HCT116 (cell line): ENCODE measurements around the gene IL4. TPM values are rescaled to one million over a fixed set of nuclear protein-coding genes. Genes with fewer than 3 reads are reported as not detected.

Experiments used
- ATAC-seq: fragments of 200-7000 bp; cut with Tn5 transposase; 2 replicates; pipeline ENCODE4 v1.9.1; 2020; ENCODE audit warnings: mild to moderate bottlenecking, moderate library complexity
- BruUV-seq: library from RNA; stranded (reverse); fragments of 400-500 nt; replicated peaks from 2 replicates; lab custom pipeline; 2021; lab: Mats Ljungman, UMichigan
- CTCF ChIA-PET: fragments of 300-600 bp; sonication (Branson Sonifier 250); formaldehyde crosslinking; loops from one replicate; lab custom pipeline; 2021; ENCODE audit warnings: antibody characterized with exemption; lab: Charles Lee
- POLR2A ChIA-PET: fragments of 300-600, 350-600 bp; sonication (Branson Sonifier 250); formaldehyde crosslinking; loops from one replicate; lab custom pipeline; 2021; ENCODE audit warnings: antibody characterized with exemption; lab: Charles Lee
- RAD21 ChIA-PET, 2 experiments: fragments of 300-600 bp; sonication (Branson Sonifier 250); formaldehyde crosslinking; loops; one replicate each; lab custom pipeline; 2023; ENCODE audit warnings: low total read pairs in 2 of 2; ENCODE audit not compliant: uncharacterized antibody in 2 of 2, unreplicated experiment in 2 of 2, low non-redundant PET in 1 of 2; lab: Charles Lee
- DNase-seq: peaks from one replicate; pipeline ENCODE4 v3.0.0-alpha.2; 2010; ENCODE audit warnings: low read depth, low spot score
- H2AFZ ChIP-seq: fragments of 200-600 bp; shearing (Covaris generic), sonication (generic); 2 replicates; pipeline ENCODE4 v1.6.1; 2017; ENCODE audit warnings: low read depth, mixed run types, mixed read lengths, antibody characterized with exemption, low read length; ENCODE audit not compliant: poor library complexity, severe bottlenecking
- H3K27ac ChIP-seq: 2 replicates; pipeline ENCODE4 v1.5.1; 2012; ENCODE audit warnings: low read depth, low read length
- H3K27me3 ChIP-seq: fragments of 200-600 bp; sonication (generic); 2 replicates; pipeline ENCODE4 v1.6.1; 2016; ENCODE audit warnings: mixed run types, low read length, mixed read lengths; ENCODE audit not compliant: insufficient read depth
- H3K36me3 ChIP-seq, 2 experiments: fragments of 200-500 bp in 1 of 2; fragments of 200-600 bp in 1 of 2; sonication (Bioruptor generic) in 1 of 2; sonication (generic) in 1 of 2; 2 replicates each; pipeline versions ENCODE4 v1.5.1 to v1.6.1; 2014 to 2016; ENCODE audit warnings: low read length in 2 of 2, inconsistent platforms in 1 of 2, mixed read lengths in 1 of 2, mixed run types in 1 of 2; ENCODE audit not compliant: insufficient read depth in 2 of 2, control insufficient read depth in 1 of 2
- H3K4me1 ChIP-seq, 2 experiments: fragments of 200-600 bp in 1 of 2; sonication (generic) in 1 of 2; 2 replicates each; pipeline versions ENCODE4 v1.5.1 to v1.6.1; 2012 to 2017; ENCODE audit warnings: low read length in 2 of 2, inconsistent platforms in 1 of 2, mild to moderate bottlenecking in 1 of 2, mixed read lengths in 1 of 2, mixed run types in 1 of 2, moderate library complexity in 1 of 2; ENCODE audit not compliant: insufficient read depth in 2 of 2, control insufficient read depth in 1 of 2
- H3K4me2 ChIP-seq: fragments of 200-600 bp; sonication (generic); 2 replicates; pipeline ENCODE4 v1.6.1; 2017; ENCODE audit warnings: mixed run types, low read length, mixed read lengths
- H3K4me3 ChIP-seq, 2 experiments: fragments of 200-600 bp in 1 of 2; sonication (generic) in 1 of 2; replicated peaks in 1 of 2; 2 replicates each; pipeline ENCODE4 v1.5.1; 2011 to 2016; ENCODE audit warnings: low read length in 2 of 2, control low read depth in 1 of 2, low read depth in 1 of 2, mild to moderate bottlenecking in 1 of 2, mixed read lengths in 1 of 2, mixed run types in 1 of 2
- H3K79me2 ChIP-seq: fragments of 200-600 bp; sonication (generic); 2 replicates; pipeline ENCODE4 v1.6.1; 2017; ENCODE audit warnings: mild to moderate bottlenecking, mixed run types, low read length, moderate library complexity, mixed read lengths; ENCODE audit not compliant: insufficient read depth
- H3K9ac ChIP-seq: fragments of 200-600 bp; sonication (generic); 2 replicates; pipeline ENCODE4 v1.6.1; 2016; ENCODE audit warnings: low read length, mixed read lengths
- H3K9me2 ChIP-seq: fragments of 200-600 bp; sonication (generic), shearing (Covaris generic); 2 replicates; pipeline ENCODE4 v1.6.1; 2017; ENCODE audit warnings: mixed run types, mild to moderate bottlenecking, moderate library complexity; ENCODE audit not compliant: insufficient read depth
- H3K9me3 ChIP-seq, 2 experiments: fragments of 200-500 bp in 1 of 2; fragments of 200-600 bp in 1 of 2; sonication (Bioruptor generic) in 1 of 2; sonication (generic) in 1 of 2; 2 replicates each; pipeline ENCODE4 v1.6.1; 2014 to 2017; ENCODE audit warnings: low read length in 2 of 2, mixed read lengths in 2 of 2, inconsistent platforms in 1 of 2, low read depth in 1 of 2, mild to moderate bottlenecking in 1 of 2, mixed run types in 1 of 2, moderate library complexity in 1 of 2; ENCODE audit not compliant: control insufficient read depth in 1 of 2, insufficient read depth in 1 of 2
- H4K20me1 ChIP-seq: fragments of 200-600 bp; sonication (generic), shearing (Covaris generic); 2 replicates; pipeline ENCODE4 v1.6.1; 2017; ENCODE audit warnings: mixed run types, mild to moderate bottlenecking, moderate library complexity; ENCODE audit not compliant: insufficient read depth
- JUND ChIP-seq: IDR thresholded peaks from 2 replicates; pipeline ENCODE4 v1.6.1; 2012
- RAD21 ChIP-seq: IDR thresholded peaks from 2 replicates; pipeline ENCODE4 v1.6.1; 2012; ENCODE audit warnings: low read depth, mild to moderate bottlenecking
- TCF7L2 ChIP-seq: IDR thresholded peaks from 2 replicates; pipeline ENCODE4 v1.7.0; 2011; ENCODE audit warnings: borderline replicate concordance, inconsistent platforms; ENCODE audit not compliant: insufficient read depth, insufficient read length; ENCODE audit errors: extremely low read depth
- intact Hi-C: fragments of 100-400 bp; cut with micrococcal nuclease; formaldehyde crosslinking; loops from 2 replicates; pipeline ENCODE4 v1.10.0; 2022
- total RNA-seq: library from RNA; stranded (reverse); gene quantifications from one replicate; pipeline ENCODE4 v1.2.1, GENCODE V29; 2021; ENCODE audit not compliant: unreplicated experiment

Gene IL4
- total RNA-seq, 1 experiment from 2014 or later = not detected

DNA sequence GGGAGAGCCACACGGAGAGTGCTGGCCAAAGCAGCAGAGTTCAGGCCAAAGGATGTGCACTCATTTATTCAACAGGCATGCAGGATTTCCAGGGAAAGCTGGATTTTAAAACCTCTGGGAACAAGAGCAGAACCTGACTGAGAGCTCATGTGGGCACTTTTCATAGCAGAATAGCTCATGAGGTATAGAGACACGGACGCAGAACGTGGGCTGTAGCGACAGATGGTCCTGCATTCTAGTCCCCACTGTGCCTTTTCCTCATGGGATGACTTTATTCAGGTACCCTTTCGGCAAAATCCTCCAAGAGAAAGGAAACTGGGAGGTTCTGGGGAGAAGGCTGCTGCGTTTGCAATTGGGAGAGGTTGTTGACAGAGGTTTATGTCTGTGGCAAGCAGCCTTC is 5.4 kb downstream of the IL4 start:
- ATAC-seq = no peak
- no peaks in the 10 kb centered on the region for H3K36me3 ChIP-seq
- intact Hi-C loops = loop anchor here (5.0 to 10.0 kb wide), 2 partner anchors 154 to 292 kb away; no protein-coding TSS in a partner anchor

DNA sequence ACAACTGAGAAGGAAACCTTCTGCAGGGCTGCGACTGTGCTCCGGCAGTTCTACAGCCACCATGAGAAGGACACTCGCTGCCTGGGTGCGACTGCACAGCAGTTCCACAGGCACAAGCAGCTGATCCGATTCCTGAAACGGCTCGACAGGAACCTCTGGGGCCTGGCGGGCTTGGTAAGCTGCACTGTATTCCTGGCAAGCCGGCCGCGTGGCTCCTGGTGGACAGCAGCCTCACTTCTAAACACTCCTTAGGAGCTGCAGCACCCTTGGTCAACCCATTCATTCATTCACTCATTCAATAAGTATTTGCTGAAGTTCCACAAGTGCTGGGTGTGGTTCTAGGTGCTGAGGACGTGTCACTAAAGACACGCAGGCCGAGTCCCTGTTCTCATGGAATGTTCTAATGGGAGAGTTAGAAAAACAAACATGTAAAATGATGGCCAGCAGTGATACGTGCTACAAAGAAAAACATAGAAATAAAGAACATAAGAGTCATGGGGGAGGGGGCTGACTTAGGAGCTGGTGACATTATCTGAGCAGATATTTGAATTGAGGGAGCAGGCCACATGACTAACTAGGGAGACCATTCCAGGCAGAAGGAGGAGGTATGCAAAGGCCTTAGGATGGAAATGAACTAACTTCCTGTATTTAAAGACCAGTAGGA is 6.1 kb downstream of the IL4 start:
- DNase-seq = no peak
- Histone ChIP-seq H3K4me3 (no peak overlapping the region), H3K4me1 (peaks cover 16 to 27% of the 10 kb centered on the region in 2 experiments), H3K9me2 (no peaks in the 10 kb centered on the region), H3K9me3 (no peaks in the 10 kb centered on the region)
- BruUV-seq = no TSS peak
- ChIA-PET RAD21 (no interaction called here), POLR2A (no interaction called here), CTCF (no interaction called here)
- no peak for TF ChIP-seq RAD21
- TF ChIP-seq, all 23 proteins: peak for 0
- no peak overlapping the region for H3K27ac ChIP-seq
- H2AFZ ChIP-seq = no peak overlapping the region
- H3K9ac ChIP-seq = no peak overlapping the region
- H3K27me3 ChIP-seq = no peaks in the 10 kb centered on the region
- no peaks in the 10 kb centered on the region for H4K20me1 ChIP-seq
- no peak for ATAC-seq
- no peaks in the 10 kb centered on the region for H3K36me3 ChIP-seq
- intact Hi-C loops = loop anchor here (5.0 to 10.0 kb wide), 2 partner anchors 155 to 293 kb away; no protein-coding TSS in a partner anchor
- H3K4me2 ChIP-seq = no peak overlapping the region
- no peaks in the 10 kb centered on the region for H3K79me2 ChIP-seq

More for the DNA sequence above, 5.4 kb downstream of the IL4 start:
- no TSS peak for BruUV-seq
- ChIA-PET RAD21 (no interaction called here), POLR2A (no interaction called here)
- Histone ChIP-seq H3K4me2 (no peak overlapping the region), H3K4me3 (no peak overlapping the region)
- TF ChIP-seq TCF7L2 (no peak), JUND (no peak)
- TF ChIP-seq, all 23 proteins: peak for 0
- no peak for DNase-seq
- no peaks in the 10 kb centered on the region for H3K79me2 ChIP-seq
- H3K9me3 ChIP-seq = no peaks in the 10 kb centered on the region
- H3K27me3 ChIP-seq = no peaks in the 10 kb centered on the region
- H2AFZ ChIP-seq = no peak overlapping the region
- no peak overlapping the region for H3K9ac ChIP-seq
- H3K27ac ChIP-seq = no peak overlapping the region
- CTCF ChIA-PET = no interaction called here
- no peaks in the 10 kb centered on the region for H4K20me1 ChIP-seq
- H3K4me1 ChIP-seq = peaks cover 22 to 31% of the 10 kb centered on the region in 2 experiments
- no peaks in the 10 kb centered on the region for H3K9me2 ChIP-seq
